Uterus (tissue), 4 donors: ENCODE data around the gene GMDS. TPM values are rescaled to one million over a fixed set of nuclear protein-coding genes. Genes with fewer than 3 reads are reported as not detected.
A peak's percentile ranks its signal among the peaks of the same experiment; 100 is the strongest.

ENCODE experiments used
- DNase-seq, 2 donors: peaks; one replicate each; pipeline ENCODE4 v3.0.0-alpha.2; 2019 to 2020
- H3K27ac ChIP-seq, 2 donors: fragments of 200-600 bp; sonication (generic); 1 replicate in 1 of 2; 2 replicates in 1 of 2; pipeline ENCODE4 v1.5.1; 2016 to 2018
- H3K27me3 ChIP-seq, 2 donors: fragments of 200-600 bp; sonication (generic); one replicate each; pipeline ENCODE4 v1.5.1; 2018 to 2019; ENCODE audit warnings: control low read depth in 1 of 2
- H3K36me3 ChIP-seq, 2 donors: fragments of 200-600 bp; sonication (generic); one replicate each; pipeline ENCODE4 v1.5.1; 2019; ENCODE audit warnings: control low read depth in 1 of 2
- H3K4me1 ChIP-seq, 2 donors: fragments of 200-600 bp; sonication (generic); one replicate each; pipeline ENCODE4 v1.5.1; 2018 to 2019; ENCODE audit warnings: control low read depth in 1 of 2
- H3K4me3 ChIP-seq, 2 donors: fragments of 200-600 bp; sonication (generic); 1 replicate in 1 of 2; 2 replicates in 1 of 2; pipeline ENCODE4 v1.5.1; 2018 to 2019; ENCODE audit warnings: mild to moderate bottlenecking in 1 of 2
- H3K9me3 ChIP-seq, 2 donors: fragments of 200-600 bp; sonication (generic); one replicate each; pipeline ENCODE4 v1.5.1; 2019; ENCODE audit warnings: control low read depth in 1 of 2
- POLR2A ChIP-seq, 2 donors: fragments of 450-650 bp; IDR thresholded peaks; one replicate each; pipeline ENCODE4 v1.6.1; 2016; ENCODE audit warnings: antibody characterized with exemption in 2 of 2, mild to moderate bottlenecking in 1 of 2, moderate library complexity in 1 of 2
- intact Hi-C: fragments of 100-400 bp; cut with DNase I; formaldehyde crosslinking; loops from one replicate; pipeline ENCODE4 v1.15.1; 2023; ENCODE audit warnings: low total_unique reads
- total RNA-seq, 4 donors: library from RNA; depleted of rRNA in 3 of 4; stranded (reverse); fragments of >200 nt in 3 of 4; gene quantifications; one replicate each; pipeline versions ENCODE4 v1.1.0 to v1.2.4, GENCODE V29; 2014 to 2023
- TF ChIP-seq, protein P1 (sequence below), 4 experiments: fragments of 200-600 bp in 2 of 4; fragments of 450-650 bp in 2 of 4; sonication (generic) in 2 of 4; IDR thresholded peaks; one replicate each; pipeline ENCODE4 v1.5.1; 2016 to 2019; ENCODE audit warnings: antibody characterized with exemption in 4 of 4, mild to moderate bottlenecking in 2 of 4, moderate library complexity in 1 of 4
- donor health status: DM: yes; HTN: yes; CAD: no.

The GMDS gene
- total RNA-seq, 4 donors from 2014 or later = 5.3 to 17.4 (median 12.9) TPM

DNA sequence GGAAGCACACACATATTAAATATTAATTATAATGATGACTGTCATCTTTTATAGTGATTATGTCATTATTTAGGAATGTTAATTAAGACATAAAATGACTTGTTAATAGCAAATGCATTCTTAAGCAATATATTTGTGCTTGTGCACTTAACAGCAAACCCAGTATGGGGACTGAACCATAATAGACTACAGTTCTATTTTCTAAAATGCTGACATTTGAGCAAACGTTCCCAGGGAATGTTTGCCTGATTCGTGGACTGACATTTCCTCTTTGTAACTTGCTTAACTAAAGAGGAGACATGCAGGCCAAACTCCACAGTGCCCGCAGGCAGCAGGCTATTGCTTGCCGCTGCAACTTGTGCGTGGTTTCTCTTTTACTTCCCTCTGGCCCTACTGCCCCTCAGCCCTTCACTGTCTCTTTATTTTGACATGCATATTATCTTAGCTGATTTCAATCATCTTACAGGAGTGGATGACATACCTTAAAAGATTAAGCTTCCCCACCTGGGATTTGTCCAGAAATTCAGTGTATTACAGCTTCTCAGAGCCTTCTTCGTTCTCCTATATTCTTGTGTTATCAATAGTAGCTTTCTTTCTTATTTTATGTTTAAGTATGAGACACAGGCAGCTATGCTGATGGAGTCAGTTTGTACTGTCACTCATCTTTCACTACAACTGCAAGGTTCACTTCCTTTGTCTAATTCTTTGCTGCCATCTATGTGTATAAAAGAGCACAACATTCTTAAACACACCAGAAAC is 141.5 kb downstream of the GMDS start:
- H3K36me3 ChIP-seq = no peaks in the 10 kb centered on the region
- H3K27me3 ChIP-seq = no peaks in the 10 kb centered on the region
- intact Hi-C loops = no loop called here
- no peak overlapping the region for H3K4me3 ChIP-seq
- TF ChIP-seq POLR2A (IDR thresholded peaks at IDR 0.05) = no peak
- TF ChIP-seq, protein P1, sequence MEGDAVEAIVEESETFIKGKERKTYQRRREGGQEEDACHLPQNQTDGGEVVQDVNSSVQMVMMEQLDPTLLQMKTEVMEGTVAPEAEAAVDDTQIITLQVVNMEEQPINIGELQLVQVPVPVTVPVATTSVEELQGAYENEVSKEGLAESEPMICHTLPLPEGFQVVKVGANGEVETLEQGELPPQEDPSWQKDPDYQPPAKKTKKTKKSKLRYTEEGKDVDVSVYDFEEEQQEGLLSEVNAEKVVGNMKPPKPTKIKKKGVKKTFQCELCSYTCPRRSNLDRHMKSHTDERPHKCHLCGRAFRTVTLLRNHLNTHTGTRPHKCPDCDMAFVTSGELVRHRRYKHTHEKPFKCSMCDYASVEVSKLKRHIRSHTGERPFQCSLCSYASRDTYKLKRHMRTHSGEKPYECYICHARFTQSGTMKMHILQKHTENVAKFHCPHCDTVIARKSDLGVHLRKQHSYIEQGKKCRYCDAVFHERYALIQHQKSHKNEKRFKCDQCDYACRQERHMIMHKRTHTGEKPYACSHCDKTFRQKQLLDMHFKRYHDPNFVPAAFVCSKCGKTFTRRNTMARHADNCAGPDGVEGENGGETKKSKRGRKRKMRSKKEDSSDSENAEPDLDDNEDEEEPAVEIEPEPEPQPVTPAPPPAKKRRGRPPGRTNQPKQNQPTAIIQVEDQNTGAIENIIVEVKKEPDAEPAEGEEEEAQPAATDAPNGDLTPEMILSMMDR (IDR thresholded peaks at IDR 0.05) = peak in 3 of 4 experiments; percentile 31 to 60 (median 56)
- DNase-seq = no peak
- no peak overlapping the region for H3K27ac ChIP-seq
- no peaks in the 10 kb centered on the region for H3K9me3 ChIP-seq
- H3K4me1 ChIP-seq = no peaks in the 10 kb centered on the region

DNA sequence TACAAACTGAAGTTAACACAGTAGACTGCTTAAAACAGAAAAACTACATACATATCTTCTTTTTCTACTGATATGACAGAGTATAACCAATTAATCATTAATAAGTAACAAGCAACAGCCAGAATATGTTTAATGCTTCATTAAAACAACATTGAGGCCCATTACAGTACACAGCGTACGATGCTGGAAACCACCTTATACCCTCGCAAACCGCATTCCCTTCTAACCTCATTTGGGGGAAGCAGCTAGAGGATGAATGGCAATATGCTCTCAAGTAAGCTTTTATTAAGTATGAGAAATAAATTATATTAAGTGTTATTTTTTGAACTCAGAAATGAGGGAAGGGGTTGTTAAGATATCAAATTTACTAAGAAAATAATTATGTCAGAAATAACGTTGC is 142.4 kb downstream of the GMDS start:
- DNase-seq = no peak
- intact Hi-C loops = no loop called here
- Histone ChIP-seq H3K36me3 (no peaks in the 10 kb centered on the region), H3K4me1 (no peaks in the 10 kb centered on the region), H3K27me3 (no peaks in the 10 kb centered on the region), H3K27ac (no peak overlapping the region), H3K9me3 (no peaks in the 10 kb centered on the region), H3K4me3 (no peak overlapping the region)
- no peak for TF ChIP-seq POLR2A (IDR thresholded peaks at IDR 0.05)
- TF ChIP-seq, protein P1 (IDR thresholded peaks at IDR 0.05) = no peak

DNA sequence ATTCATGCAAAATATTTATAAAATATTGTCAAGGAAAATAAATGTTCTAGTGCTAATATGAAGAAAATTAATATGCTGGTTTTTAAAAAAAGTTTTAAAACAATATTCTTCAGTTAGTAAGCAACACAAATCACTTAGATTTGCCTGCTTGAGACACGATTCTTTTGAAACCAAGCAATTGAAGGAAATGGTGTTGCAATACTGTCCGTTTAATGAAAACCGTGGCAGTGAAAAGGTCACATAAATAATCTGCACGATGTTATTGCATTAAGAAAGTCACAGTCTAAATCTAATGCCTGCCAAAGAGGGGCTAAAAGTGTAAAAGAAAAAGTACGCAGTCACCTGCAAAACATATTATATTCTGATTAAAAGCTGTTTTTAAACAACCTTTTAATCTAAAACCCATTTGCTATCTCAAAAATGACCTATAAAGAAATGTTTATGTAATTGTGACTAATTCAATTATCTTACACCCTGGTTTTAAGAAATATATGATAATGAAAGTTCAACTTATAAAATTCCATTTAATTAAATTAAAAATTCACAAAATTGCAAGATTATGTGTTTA is 143.0 kb downstream of the GMDS start:
- intact Hi-C loops = no loop called here
- H3K27ac ChIP-seq = no peak overlapping the region
- H3K4me3 ChIP-seq = no peak overlapping the region

DNA sequence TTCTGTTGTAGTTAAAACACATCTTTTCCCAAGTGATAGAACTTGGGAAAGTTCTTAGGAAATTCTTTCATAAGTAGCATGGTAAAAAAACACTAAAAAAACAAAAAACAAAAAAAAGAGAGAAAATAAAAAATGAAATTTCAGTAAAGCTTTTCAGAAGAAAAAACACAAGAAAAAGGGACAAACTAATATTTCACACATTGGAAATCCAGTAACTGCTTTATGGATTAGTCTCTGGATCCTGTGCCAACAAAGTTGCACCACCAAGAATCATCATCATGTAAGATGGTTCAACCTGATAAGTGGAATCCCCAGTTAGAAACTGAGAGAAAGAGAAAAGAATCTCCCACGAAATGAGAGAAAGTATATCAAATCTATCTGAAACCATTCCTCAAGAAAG is 144.2 kb downstream of the GMDS start:
- intact Hi-C loops = no loop called here
- Histone ChIP-seq H3K27ac (no peak overlapping the region), H3K9me3 (no peaks in the 10 kb centered on the region), H3K4me3 (no peak overlapping the region), H3K27me3 (no peaks in the 10 kb centered on the region), H3K4me1 (no peaks in the 10 kb centered on the region), H3K36me3 (no peaks in the 10 kb centered on the region)
- TF ChIP-seq, protein P1 (IDR thresholded peaks at IDR 0.05) = no peak
- no peak for TF ChIP-seq POLR2A (IDR thresholded peaks at IDR 0.05)
- DNase-seq = no peak

More for the DNA sequence above, 143.0 kb downstream of the GMDS start:
- Histone ChIP-seq H3K9me3 (no peaks in the 10 kb centered on the region), H3K27me3 (no peaks in the 10 kb centered on the region), H3K4me1 (no peaks in the 10 kb centered on the region), H3K36me3 (no peaks in the 10 kb centered on the region)
- TF ChIP-seq POLR2A (IDR thresholded peaks at IDR 0.05) = no peak
- TF ChIP-seq, protein P1 (IDR thresholded peaks at IDR 0.05) = no peak
- DNase-seq = no peak

DNA sequence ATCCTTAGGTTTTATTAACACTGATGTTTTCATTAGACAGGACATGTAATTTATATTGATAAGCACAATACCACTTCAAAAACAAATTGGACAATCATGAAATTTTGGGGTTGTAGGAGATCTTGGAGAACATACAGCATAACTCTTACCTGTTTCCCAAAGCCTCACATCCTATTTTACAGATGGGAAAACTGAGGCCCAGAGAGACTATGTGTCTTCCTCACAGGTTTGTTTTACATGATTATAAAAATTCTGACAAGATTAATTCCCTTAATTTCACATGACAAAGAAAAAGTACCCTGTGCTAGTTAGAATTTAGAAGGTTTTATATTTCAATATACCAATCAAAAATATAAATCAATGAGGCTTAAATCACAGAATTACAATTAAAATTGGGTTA is 145.5 kb downstream of the GMDS start:
- TF ChIP-seq, protein P1 (IDR thresholded peaks at IDR 0.05) = no peak
- no peak for TF ChIP-seq POLR2A (IDR thresholded peaks at IDR 0.05)
- no peaks in the 10 kb centered on the region for H3K9me3 ChIP-seq
- H3K27me3 ChIP-seq = no peaks in the 10 kb centered on the region
- H3K27ac ChIP-seq = no peak overlapping the region
- H3K4me3 ChIP-seq = no peak overlapping the region
- H3K36me3 ChIP-seq = no peaks in the 10 kb centered on the region
- intact Hi-C loops = no loop called here
- DNase-seq = no peak
- no peaks in the 10 kb centered on the region for H3K4me1 ChIP-seq
